Muscle of back (tissue), 11 donors: ENCODE results near the gene SARS1. TPM values are rescaled to one million over a fixed set of nuclear protein-coding genes. Genes with fewer than 3 reads are reported as not detected.

ENCODE experiments used
- DNase-seq, 3 donors: peaks; one replicate each; pipeline versions ENCODE4 v3.0.0 to v3.0.0-alpha.2; 2013
- polyA plus RNA-seq, 10 donors: library from polyadenylated mRNA; unstranded; fragments of 120-200 nt; gene quantifications; one replicate each; pipeline ENCODE4 v1.2.1, GENCODE V29; 2013; ENCODE audit not compliant: insufficient read length in 10 of 10

SARS1 gene
- polyA plus RNA-seq, 10 donors, result 79.7 to 94.0 (median 84.8) TPM

DNA sequence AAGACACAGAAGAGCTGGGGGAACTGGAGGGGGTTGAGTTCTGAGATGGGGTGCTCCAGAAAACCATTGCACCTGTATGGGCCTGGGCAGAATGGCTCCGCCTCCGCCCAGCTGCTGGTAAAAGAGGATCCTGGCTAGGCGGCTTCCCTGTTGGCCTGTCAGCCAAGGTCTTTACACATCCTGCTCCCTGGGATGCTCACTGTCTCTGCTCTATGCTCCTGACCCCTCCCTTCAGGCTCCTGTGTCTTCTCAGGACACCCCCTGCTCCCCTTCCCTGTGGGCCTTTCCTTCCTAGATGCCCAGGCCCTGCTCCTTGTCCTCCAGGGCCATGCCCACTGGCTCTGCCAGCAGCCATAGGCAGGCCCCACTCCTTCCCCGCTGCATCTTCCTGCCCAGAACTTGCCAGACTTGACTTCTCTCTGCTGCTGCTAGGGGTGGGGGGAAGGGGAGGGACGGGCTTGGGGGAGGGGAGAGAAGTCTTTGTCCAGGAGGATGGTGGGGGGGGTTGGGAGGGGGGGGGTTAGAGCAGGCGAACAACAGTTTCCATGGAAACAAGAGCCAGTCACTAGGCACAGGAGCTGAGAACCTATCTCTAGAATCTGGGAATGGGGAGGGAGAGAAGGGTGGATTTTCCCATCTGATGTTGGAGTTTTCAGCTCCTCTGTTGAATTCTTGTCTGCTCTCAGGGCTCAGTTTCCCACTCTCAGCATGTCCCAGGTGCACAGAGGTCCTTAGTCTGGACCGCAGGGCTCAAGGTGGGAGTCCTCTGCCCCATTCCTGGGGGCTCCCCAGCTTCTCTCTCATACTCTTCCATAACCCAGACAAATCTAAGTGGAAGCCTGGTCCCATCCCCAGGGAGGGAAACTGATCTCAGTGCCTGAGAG lies 46.2 kb downstream of the SARS1 start:
- DNase-seq, result no peak

GRCh38 chr1:109261006-109261405 lies 47.3 kb downstream of the SARS1 start:
- no peak for DNase-seq

DNA sequence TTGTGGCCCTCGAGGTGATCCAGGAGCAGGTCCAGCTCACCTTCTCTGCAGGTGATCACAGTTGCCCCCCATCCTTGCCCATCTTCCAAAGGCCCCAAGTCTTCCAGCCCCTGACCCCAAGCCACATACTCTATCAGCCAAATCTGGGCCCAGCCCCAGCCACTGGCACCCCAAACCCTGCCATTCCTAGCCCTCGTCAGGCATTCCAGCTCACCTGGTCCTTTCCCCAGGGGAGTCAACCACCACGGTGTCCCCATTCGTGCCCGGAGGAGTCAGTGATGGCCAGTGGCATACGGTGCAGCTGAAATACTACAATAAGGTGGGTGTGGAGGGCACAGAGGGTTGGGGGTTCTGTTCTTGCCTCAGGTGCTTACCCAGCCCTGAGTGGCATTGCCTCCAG lies 47.9 kb downstream of the SARS1 start:
- no peak for DNase-seq

DNA sequence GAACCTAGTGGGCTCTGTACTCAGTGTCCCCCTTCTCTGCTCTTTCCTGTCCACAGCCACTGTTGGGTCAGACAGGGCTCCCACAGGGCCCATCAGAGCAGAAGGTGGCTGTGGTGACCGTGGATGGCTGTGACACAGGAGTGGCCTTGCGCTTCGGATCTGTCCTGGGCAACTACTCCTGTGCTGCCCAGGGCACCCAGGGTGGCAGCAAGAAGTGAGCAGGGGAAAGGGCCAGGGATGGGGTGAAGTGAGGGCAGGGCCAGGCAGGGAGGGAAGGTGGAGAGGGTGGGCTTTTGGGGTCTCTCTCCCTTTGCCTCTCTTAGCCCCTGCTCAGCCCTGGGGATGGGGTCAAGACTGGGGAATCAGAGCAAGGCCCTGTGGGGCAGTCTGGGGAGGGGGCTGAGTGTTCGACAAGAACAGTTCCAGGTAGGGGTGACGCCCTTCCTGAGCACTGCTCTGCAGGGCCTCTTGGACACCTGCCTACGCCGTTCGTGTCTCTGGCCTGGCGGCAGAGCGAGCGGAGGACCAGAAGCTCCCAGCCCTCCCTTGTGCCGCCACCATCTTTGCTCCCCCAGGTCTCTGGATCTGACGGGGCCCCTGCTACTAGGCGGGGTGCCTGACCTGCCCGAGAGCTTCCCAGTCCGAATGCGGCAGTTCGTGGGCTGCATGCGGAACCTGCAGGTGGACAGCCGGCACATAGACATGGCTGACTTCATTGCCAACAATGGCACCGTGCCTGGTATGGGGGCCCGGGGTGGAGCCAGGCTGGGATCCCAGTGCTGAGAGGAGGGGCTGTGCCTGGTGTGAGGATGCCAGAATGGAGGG lies 48.7 kb downstream of the SARS1 start:
- no peak for DNase-seq

GRCh38 chr1:109263234-109263596 lies 49.5 kb downstream of the SARS1 start:
- no peak for DNase-seq

- peak in 2 of 3 donors; percentile 69 to 84 for DNase-seq
Observed at GRCh38 chr1:109263597-109264378, 50.1 kb downstream of the SARS1 start.

DNA sequence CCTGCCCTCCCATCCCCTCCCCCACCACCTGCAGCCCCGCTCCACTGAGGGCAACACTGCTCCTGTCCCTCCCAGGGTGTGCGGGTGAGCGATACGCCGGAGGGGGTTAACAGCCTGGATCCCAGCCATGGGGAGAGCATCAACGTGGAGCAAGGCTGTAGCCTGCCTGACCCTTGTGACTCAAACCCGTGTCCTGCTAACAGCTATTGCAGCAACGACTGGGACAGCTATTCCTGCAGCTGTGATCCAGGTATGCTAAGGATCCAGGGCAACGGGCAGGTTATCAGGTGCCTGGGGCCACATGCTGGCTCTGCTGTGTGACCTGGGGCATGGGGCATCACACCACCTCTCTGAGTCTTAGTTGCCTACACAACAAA lies 50.6 kb downstream of the SARS1 start:
- no peak for DNase-seq

DNA sequence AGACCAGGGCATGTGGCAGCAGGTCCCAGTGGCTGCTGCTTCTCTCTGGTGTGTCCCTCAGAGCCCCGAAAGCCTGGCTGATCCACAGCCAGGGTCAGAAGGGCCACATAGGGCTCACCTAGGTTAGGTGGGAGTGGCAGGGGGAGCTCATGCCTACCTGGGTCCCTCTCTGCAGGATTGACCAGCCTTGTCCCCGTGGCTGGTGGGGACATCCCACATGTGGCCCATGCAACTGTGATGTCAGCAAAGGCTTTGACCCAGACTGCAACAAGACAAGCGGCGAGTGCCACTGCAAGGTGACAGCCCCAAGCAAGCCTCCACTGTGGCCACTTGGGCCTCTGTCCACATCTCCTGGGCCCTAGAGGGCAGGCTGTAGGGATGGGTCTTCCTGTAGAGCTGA lies 51.3 kb downstream of the SARS1 start:
- no peak for DNase-seq

DNA sequence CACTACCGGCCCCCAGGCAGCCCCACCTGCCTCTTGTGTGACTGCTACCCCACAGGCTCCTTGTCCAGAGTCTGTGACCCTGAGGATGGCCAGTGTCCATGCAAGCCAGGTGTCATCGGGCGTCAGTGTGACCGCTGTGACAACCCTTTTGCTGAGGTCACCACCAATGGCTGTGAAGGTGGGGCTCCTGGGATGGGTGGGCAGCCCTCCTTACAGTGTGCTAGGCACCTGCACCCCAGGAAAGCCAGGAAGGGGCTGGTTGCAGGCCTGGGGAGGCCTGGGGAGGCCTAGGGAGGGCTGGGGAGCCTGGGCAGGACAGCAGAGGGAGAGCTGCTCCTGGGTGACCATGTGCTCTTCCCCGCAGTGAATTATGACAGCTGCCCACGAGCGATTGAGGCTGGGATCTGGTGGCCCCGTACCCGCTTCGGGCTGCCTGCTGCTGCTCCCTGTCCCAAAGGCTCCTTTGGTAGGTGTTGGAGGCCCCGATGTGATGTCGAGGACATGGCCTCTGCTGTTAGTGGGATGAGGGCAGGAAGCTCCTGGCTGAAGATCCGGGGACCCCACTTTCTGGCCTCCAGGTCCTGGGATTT lies 52.1 kb downstream of the SARS1 start:
- no peak for DNase-seq

DNA sequence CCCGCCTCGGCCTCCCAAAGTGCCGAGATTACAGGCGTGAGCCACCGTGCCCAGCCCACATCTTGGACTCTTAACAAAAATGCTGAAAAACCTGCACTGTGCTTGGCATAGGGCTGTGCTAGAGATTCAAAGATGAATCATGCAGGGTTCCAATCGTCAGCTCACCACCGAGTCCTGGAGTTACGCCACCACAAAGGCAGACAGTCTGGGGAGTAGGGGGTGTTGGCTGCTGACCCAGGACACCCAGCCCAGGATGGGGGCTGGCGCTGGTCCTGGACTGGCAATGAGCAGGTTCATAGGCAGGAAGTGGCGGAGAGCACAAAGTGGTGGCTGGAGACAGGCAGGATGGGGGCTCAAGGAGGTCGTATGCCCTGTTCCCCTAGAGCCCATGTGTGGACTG lies 53.2 kb downstream of the SARS1 start:
- DNase-seq, result no peak

DNA sequence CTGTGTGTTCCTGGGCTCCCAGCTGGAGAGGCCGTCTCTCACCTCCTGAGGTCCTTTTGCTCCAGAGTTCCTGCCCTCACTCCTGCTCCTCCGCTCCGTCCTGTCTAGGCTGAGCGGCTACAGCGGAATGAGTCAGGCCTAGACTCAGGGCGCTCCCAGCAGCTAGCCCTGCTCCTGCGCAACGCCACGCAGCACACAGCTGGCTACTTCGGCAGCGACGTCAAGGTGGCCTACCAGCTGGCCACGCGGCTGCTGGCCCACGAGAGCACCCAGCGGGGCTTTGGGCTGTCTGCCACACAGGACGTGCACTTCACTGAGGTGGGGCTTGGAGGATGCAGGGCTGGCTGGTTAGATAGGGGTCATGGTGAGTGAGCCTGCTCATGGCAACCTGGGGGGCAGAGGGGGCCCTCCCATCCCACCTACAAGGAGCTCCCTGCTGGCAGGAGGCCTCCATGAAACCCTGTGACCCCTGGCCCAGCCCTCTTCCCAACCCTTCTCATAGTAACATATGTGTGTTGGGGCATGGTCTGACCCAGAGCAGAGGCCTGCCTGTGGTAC lies 54.1 kb downstream of the SARS1 start:
- DNase-seq, result no peak

DNA sequence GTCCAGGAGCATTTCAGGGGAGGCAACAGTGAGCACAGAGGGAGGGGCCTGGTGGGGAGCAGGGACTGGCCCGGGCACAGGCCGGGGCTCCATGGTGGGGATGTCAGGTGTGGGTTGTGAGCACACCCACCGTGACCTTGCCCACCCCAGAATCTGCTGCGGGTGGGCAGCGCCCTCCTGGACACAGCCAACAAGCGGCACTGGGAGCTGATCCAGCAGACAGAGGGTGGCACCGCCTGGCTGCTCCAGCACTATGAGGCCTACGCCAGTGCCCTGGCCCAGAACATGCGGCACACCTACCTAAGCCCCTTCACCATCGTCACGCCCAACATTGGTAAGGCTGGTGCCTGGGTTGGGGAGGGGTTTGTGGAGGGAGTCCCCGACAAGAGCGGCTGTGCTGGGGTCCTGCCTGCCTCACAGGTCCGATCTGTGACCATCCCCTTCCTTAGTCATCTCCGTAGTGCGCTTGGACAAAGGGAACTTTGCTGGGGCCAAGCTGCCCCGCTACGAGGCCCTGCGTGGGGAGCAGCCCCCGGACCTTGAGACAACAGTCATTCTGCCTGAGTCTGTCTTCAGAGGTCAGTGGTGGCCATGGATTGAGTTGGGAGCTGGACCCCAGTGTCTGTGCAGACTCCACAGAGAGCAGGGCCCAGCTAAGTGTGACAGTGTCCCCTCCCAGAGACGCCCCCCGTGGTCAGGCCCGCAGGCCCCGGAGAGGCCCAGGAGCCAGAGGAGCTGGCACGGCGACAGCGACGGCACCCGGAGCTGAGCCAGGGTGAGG lies 54.9 kb downstream of the SARS1 start:
- no peak for DNase-seq

- DNase-seq, result no peak
Observed at GRCh38 chr1:109269212-109269980, 55.7 kb downstream of the SARS1 start.

DNA sequence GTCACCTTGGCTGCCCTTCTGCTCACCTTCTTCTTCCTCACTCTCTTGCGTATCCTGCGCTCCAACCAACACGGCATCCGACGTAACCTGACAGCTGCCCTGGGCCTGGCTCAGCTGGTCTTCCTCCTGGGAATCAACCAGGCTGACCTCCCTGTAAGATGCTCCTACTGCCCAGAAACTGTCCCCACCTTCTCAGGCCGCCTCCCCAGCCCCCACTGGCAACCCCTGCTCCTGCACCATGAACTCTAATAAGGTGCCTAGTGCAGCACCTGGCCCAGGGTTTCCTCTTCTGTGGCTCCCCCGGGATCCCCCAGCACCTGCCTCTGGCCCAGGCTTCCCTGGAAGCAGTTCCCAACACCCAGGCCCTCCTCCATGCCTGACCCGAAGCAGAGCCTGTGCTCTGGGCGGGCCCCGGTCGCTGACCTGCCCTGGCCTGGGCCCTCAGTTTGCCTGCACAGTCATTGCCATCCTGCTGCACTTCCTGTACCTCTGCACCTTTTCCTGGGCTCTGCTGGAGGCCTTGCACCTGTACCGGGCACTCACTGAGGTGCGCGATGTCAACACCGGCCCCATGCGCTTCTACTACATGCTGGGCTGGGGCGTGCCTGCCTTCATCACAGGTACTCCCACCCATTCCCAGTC lies 56.4 kb downstream of the SARS1 start:
- DNase-seq, result no peak

- no peak for DNase-seq
Observed at GRCh38 chr1:109270623-109271317, 57.1 kb downstream of the SARS1 start.

DNA sequence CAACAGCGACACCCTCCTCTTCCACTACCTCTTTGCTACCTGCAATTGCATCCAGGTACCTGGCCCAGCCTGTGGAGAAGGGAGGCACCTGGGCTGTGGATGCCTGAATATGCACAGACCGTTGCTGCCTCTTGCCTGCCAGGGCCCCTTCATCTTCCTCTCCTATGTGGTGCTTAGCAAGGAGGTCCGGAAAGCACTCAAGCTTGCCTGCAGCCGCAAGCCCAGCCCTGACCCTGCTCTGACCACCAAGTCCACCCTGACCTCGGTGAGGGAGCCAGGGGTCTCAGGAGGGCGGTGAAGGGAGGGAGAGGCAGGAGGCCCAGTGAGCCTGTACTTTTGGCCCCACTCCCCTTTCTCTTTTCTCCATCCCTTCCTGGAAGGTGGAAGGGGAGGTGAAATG lies 57.7 kb downstream of the SARS1 start:
- DNase-seq, result no peak

DNA sequence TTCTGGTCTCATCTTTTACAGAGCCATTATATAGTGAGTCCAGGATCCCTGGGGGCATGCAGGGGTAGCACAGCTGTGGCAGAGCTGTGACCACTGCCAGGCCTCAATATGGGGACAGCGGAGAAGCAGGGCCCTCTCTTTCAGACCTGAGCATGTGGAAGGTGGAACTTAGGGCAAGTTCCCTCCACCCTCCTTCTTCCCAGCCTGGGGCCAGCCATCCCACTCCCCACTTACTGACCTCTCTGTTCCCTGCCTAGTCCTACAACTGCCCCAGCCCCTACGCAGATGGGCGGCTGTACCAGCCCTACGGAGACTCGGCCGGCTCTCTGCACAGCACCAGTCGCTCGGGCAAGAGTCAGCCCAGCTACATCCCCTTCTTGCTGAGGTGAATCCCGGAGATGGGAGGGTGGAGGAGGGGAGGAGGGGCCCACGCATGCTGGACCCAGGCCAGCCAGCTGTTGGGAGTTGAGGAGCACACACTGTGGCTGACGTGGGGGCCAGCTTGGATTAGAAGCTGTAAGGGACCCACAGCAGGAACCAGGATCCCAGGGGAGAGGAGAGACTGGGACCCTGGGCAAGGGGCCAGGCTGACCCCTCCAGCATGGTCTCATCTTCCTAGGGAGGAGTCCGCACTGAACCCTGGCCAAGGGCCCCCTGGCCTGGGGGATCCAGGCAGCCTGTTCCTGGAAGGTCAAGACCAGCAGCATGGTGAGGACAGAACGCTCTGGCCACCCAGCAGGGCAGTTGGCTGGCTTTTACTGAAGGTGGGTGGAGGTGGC lies 58.5 kb downstream of the SARS1 start:
- peak in 1 of 3 donors; percentile 55 for DNase-seq
